GM18873 (cell line): ENCODE results near the gene CD52.
"Not testable (repeated sequence)": the region's sequence is repeated elsewhere in the genome, so short reads cannot be mapped to it uniquely, and the experiment has no call there.

Source experiments
- ATAC-seq: cut with Tn5 transposase; IDR thresholded peaks from one replicate; pipeline ENCODE4 v1.9.1; 2021; ENCODE audit warnings: mild to moderate bottlenecking, moderate library complexity, moderate number of reproducible peaks; ENCODE audit not compliant: unreplicated experiment, low FRiP score

Gene CD52

GRCh38 chr1:26297057-26297790, 20.5 kb upstream of the CD52 start:
- ATAC-seq = no peak

GRCh38 chr1:26297791-26298124, 20.0 kb upstream of the CD52 start:
- ATAC-seq = no peak

- no peak for ATAC-seq
These were observed 17.0 kb upstream of the CD52 start for GRCh38 chr1:26300578-26301275.

GRCh38 chr1:26302733-26303405, 14.9 kb upstream of the CD52 start:
- ATAC-seq = no peak

- ATAC-seq = no peak
These were observed 12.0 kb upstream of the CD52 start for GRCh38 chr1:26305667-26306289.

DNA sequence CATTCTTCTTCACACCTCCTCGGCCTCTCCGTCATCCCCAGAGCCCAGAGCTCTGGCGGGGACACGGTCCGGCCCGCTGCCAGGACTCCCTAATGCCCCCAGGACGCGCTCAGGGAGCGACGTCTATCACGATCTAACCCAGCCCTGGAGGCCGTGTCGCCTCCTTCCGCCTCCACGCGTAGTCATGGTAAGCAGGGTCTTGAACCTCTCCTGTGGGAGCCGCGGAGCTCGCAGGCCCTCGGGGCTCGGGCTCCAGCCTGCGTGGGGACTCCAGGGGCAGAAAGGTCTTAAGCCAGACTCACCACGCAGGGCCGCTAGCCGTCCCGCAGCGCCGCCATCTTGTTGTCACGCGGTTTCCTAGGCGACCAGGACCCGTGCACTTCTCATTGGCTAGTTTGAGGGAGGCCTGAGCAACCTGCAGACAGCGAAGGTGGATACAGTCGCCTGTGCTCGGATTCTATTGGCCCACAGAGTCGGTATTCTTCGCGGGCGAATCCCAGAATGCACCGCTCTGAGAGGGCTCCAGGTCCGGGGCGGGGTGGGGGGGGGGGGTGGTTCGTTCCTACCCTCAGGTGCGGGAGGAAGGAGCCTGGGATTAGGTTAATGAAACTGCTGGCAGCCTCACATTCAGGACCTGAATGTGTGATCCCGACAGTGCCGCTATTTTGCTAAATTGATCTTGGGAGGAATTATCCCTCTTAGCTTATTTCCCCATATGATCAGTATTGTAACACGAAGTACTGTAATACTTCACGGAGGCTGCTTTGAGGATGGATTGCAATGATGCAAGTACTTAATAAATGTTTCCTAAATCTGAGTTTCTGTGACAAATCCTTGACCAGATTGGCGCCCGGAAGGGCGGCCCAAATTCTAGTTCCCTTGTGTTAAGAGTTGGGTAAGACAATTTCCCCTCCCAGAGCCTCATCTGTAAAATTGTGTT, 11.2 kb upstream of the CD52 start, which contains the start of gene UBXN11:
TSS of gene UBXN11 (minus strand) at position 347 of the 940 bp plus-strand sequence. CDS start 3,753 bp downstream, outside the sequence.
- peak; percentile 94 for ATAC-seq

DNA sequence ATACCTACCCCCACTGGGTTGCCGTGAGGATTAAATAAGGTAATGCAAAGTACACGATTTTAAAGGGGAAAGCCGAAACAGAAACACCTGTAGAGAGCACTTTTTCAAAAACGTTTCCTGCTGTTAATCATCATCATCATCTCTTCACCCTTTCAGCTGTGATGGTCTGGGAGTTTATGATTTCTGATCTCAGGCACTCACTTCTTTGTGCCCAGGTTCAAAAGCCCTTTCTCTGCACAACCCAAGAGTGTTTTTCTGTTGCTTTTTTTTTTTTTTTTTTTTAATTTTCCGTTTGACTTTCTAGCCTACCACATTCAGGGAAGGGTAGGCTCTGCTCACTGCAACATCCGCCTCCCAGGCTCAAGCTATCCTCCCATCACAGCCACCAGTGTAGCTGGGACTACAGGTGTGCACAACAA, 10.4 kb upstream of the CD52 start:
- peak; percentile 4 for ATAC-seq

DNA sequence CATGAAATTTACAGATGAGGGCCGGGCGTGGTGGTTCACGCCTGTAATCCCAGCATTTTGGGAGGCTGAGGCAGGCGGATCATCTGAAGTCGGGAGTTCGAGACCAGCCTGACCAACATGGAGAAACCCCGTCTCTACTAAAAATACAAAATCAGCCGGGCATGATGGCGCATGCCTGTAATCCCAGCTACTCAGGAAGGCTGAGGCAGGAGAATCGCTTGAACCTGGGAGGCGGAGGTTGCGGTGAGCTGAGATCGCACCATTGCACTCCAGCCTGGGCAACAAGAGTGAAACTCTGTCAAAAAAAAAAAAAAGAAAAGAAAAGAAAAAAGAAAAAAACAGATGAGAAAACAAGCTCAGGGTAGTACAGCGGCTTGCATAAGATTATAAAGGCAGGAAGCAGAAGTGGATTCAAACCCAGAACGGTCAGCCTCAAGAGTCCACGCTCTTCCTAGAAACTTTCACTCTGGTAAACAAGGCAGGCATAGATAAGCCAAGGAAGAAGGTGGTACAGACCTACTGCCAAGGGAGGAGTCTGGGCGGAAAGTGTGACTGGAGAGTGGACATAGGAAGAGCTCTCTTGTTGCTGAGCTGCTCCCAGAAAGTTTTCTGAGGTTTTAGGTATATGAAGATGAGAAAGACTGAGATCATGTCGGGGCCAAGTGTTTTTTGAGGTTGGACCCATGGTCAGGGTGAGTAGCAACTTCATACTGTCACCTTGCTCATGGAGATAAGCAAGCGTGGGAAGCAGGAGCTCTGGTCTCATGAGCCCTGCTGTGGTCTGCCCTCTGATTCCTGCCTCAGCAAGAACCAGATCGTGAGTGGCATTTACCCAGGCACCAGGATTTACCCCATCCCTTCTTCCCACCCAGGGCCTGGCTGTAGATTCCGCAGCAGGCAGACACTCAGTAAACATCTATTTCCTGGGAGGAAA, 9.5 kb upstream of the CD52 start:
- not testable (repeated sequence) for ATAC-seq

DNA sequence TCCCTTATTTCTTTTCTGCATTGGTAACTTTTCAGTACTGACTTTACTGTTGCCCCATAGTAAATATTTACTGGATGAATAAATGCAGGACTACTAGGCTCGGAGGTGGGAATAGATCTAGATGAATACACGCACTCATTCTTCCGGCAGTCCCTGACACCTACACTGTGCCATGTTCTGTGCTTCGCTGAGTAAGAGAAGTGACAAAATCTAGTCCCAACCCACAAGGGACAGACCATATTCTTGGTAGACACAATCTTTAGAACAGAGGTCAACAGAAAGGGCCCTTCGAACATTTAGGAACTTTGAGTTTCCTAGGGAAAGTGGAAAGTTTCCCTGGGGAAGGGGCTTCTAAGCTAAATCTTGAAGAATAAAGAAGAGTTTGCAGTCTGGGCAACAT, 3.3 kb upstream of the CD52 start:
- ATAC-seq = no peak

DNA sequence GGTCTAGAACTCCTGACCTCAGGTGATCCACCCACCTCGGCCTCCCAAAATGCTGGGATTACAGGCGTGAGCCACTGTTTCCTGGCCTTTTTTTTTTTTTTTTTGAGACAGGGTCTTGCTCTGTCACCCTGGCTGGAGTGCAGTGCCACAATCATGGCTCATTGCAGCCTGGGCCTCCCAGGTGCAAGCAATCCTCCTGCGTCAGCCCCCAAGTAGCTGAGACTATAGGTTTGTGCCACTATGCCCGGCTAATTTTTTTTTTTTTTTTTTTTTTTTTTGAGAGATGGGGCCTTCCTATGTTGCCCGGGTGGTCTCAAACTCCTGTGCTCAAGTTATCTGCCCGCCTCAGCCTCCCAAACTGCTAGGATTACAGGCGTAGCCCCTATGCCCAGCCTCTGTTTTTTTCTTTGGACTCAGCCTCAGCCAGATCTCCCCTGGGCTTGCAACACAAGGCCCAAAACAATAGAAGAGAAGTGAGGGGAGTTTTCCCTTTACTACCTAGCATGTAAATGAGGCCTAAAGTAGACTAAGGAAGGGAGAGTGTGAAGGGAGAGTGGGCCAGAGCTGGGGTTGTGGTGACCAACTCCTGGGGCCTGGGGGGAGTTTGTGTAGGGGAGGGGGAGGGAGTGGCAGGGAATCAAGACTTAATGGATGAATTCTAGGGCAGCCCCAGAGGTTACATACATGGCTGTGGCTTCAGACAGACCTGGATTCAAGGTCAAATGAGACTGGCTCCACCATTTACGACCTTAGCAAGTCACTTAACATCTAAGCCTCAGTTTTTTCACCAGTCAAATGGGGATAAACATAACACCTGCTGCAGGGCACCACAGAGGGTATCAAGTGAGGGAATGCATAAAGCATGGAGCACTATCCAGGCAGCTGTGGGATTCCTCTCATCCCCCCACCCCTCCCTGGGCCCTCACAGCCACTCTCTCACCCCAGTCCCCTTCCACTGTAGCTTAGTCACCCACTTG, 1.6 kb upstream of the CD52 start:
- no peak for ATAC-seq

DNA sequence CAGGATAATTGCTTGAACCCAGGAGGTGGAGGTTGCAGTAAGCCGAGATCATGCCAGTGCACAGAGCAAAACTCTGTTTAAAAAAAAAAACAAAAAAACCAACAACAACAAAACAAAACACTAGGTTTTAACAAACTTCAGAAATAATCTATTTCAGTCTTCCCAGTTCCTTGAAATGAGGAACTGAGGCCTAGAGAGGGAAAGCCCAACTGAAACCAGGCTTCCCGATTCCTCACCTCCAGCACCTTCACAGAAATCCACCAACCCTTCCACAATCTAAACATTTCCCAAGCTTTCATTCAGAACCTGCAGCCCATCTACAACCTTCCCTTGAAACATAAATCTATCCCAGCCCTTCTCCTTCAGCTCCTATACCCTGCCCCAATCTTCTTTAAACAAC, 612 bp upstream of the CD52 start:
- ATAC-seq = no peak

DNA sequence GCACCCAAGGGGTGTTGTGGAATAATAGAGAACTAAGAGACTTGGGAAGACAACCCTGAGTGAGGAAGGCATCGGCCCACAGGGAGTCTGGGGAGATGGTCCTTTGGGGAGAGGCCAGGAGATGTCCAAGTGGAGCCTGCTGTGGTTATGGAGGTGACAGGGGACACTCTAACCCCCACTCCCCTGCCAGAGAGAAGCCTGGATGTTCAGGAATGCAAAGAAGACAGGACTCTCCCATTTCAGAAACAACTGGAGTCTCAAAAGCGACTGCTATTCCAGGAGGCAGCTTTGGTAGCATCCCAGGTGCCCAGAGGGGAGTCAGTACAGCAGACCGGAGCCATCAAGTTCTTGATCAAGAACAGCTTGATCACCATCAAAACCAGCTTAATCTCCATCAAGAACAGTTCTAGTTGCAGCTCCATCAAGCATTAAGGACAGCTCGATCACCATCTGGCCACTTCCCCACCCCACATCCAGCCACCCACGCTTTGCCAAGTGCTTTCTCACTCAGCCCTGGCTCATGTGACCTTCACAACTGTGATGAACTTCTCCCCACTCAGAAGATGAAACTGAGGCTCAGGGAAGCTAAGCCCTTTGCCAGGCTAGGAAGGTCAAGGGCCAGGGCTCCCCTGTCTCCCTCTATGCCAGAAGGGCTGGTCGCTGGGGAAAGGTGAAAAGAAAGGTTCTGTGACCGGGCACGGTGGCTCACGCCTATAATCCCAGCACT, 743 bp downstream of the CD52 start:
- no peak for ATAC-seq

DNA sequence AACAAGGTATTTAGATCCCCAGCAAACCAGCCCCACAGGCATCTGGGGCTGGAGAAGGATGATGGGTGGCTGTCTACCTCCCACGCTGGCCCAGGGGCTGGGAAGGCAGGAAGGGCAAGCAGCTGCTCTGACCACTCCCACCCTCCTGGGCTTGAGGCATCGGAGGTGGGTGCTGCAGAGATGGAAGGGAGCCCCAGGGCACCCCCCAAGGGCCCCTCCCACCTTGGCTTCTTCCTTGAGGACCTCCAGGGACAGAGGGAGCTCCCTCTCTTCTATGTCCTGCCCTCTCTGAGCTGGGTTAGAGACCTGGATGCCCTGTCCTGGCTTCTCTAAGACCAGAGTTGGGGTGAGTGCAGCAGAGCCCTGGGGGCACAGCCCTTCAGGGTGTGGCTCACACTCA, 3.1 kb downstream of the CD52 start:
- ATAC-seq = no peak

DNA sequence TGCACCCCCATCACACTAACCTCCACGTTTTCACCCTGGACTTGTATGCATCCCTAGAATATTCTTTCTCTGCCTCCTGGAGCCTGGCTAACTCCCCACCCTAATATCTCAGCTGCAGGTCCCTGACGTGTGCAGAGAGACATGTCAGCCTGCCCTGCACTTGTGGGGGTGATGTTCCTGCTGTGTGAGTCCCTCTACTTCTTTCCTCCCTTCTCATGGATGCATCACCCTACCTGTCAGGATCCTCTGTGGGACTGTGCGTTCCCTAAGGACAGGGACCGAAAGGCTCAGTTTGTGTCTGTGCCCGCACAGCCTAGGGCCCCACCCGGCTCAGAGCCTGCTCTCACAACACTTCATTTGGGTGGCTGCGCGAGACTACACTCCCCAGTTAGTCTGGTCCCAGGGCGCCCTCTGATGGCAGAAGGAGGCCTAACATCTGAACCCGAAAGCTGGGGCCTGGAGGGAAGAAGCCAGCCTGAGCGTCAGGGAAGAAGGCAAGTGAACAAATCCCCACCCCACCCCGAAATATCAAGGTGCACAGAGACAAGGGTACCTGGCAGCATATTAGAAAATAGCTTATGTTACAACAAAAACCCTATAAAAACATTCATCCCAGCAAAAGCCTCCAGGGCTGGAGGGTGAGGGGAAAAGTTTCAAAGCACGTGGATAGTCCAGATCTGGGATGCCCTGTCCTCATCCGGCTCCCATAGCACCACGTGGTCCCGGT, 3.7 kb downstream of the CD52 start:
- ATAC-seq = no peak

DNA sequence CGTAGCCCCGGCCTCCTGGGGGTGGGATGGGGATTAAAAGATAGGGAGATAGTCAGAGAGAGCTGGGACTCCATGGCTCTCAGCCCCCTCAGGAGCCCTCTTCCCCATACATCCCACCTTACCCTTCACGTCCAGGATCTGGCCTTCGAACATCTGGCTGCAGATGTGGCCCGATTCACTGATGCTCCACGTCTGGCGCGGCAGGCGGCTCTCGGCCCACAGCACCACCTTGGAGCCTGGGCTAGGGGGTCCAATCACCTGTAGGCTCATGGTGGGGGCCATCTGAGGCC, 4.2 kb downstream of the CD52 start:
- ATAC-seq = no peak

- ATAC-seq = no peak
These were observed 5.6 kb downstream of the CD52 start for GRCh38 chr1:26323382-26323781.

DNA sequence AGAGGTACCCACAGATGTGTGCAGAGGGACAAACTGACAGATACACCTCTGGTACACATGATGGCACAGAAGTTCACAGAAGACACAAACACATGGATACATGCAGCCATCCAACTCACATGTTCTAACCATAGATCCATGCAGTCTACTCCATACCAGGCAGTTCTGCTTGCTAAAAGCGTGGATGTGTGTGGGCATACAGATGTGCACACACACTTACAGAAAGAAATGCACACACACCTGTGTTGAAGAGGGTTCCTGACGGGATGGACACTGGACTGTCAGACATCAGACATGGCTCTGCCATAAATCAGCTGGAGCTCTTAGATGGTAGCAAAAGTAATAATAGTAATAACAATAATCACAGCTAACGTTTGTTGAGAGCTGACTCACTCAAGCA, 6.8 kb downstream of the CD52 start:
- no peak for ATAC-seq
